ENCODE measurements around the gene BABAM2.

- TF ChIP-seq BCLAF1 (IDR thresholded peaks at IDR 0.05) (no peak), USF1 (IDR thresholded peaks at IDR 0.05; ENCODE audit: borderline replicate concordance, extremely low read length, insufficient read depth, low read depth, low read length) (no peak), POLR2AphosphoS5 (IDR thresholded peaks at IDR 0.05; ENCODE audit: low read length) (no peak), EZH2 (IDR thresholded peaks at IDR 0.05; ENCODE audit: borderline replicate concordance, control insufficient read depth, low read depth, low read length) (no peak), POLR2A (IDR thresholded peaks at IDR 0.05; ENCODE audit: low read depth, low read length) (no peak), ZZZ3 (IDR thresholded peaks at IDR 0.05; ENCODE audit: control insufficient read depth, insufficient read length, low read depth) (no peak)
- TF ChIP-seq, protein P1, sequence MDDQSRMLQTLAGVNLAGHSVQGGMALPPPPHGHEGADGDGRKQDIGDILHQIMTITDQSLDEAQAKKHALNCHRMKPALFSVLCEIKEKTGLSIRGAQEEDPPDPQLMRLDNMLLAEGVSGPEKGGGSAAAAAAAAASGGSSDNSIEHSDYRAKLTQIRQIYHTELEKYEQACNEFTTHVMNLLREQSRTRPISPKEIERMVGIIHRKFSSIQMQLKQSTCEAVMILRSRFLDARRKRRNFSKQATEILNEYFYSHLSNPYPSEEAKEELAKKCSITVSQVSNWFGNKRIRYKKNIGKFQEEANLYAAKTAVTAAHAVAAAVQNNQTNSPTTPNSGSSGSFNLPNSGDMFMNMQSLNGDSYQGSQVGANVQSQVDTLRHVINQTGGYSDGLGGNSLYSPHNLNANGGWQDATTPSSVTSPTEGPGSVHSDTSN (IDR thresholded peaks at IDR 0.05; ENCODE audit: insufficient replicate concordance, low read depth, low read length) = no peak
- TF ChIP-seq, protein P2, sequence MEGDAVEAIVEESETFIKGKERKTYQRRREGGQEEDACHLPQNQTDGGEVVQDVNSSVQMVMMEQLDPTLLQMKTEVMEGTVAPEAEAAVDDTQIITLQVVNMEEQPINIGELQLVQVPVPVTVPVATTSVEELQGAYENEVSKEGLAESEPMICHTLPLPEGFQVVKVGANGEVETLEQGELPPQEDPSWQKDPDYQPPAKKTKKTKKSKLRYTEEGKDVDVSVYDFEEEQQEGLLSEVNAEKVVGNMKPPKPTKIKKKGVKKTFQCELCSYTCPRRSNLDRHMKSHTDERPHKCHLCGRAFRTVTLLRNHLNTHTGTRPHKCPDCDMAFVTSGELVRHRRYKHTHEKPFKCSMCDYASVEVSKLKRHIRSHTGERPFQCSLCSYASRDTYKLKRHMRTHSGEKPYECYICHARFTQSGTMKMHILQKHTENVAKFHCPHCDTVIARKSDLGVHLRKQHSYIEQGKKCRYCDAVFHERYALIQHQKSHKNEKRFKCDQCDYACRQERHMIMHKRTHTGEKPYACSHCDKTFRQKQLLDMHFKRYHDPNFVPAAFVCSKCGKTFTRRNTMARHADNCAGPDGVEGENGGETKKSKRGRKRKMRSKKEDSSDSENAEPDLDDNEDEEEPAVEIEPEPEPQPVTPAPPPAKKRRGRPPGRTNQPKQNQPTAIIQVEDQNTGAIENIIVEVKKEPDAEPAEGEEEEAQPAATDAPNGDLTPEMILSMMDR (IDR thresholded peaks at IDR 0.05 in 2 of 3, conservative IDR thresholded peaks at IDR 0.05 in 1 of 3; ENCODE audit: control insufficient read depth in 2 of 3, extremely low read depth in 1 of 3, insufficient read depth in 1 of 3, low read depth in 3 of 3, low read length in 3 of 3) = no peak
Measured at GRCh38 chr2:28088970-28089369, 198.4 kb downstream of the BABAM2 start.
